Choroid plexus epithelial cell (primary cell): ENCODE results near the gene OR10V1.

Source experiments
- DNase-seq: peaks from one replicate; pipeline ENCODE4 v3.0.0-alpha.2; 2010; ENCODE audit warnings: low read depth
- H3K4me3 ChIP-seq: 2 replicates; pipeline ENCODE4 v1.5.1; 2011; ENCODE audit warnings: low read depth, mild to moderate bottlenecking, control low read depth, low read length, moderate library complexity
- TF ChIP-seq, protein P1 (sequence below): conservative IDR thresholded peaks from 2 replicates; pipeline ENCODE4 v1.5.1; 2011; ENCODE audit warnings: low read depth, mild to moderate bottlenecking, control low read depth, inconsistent platforms, low read length, moderate library complexity

OR10V1 gene, protein sequence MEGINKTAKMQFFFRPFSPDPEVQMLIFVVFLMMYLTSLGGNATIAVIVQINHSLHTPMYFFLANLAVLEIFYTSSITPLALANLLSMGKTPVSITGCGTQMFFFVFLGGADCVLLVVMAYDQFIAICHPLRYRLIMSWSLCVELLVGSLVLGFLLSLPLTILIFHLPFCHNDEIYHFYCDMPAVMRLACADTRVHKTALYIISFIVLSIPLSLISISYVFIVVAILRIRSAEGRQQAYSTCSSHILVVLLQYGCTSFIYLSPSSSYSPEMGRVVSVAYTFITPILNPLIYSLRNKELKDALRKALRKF

DNA sequence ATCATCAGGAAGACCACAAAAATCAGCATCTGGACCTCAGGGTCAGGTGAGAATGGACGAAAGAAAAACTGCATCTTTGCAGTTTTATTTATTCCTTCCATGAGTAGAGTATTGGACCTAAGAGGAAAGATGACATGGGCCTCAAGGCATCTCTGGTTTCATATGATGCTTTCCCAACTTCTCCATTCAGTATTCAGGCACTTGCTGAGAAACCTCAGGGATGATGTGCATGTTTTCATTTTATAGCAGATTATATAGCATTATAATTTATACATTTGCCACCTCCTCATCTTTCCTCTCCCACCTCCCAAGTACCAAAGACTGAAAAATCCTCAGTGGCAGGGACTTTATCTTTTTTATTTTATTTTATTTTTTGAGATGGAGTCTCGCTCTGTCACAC lies at the start of gene OR10V1:
TSS of gene OR10V1 (minus strand) at position 101 of the 400 bp plus-strand sequence. CDS start at position 101, 0 bp downstream.
- TF ChIP-seq, protein P1, sequence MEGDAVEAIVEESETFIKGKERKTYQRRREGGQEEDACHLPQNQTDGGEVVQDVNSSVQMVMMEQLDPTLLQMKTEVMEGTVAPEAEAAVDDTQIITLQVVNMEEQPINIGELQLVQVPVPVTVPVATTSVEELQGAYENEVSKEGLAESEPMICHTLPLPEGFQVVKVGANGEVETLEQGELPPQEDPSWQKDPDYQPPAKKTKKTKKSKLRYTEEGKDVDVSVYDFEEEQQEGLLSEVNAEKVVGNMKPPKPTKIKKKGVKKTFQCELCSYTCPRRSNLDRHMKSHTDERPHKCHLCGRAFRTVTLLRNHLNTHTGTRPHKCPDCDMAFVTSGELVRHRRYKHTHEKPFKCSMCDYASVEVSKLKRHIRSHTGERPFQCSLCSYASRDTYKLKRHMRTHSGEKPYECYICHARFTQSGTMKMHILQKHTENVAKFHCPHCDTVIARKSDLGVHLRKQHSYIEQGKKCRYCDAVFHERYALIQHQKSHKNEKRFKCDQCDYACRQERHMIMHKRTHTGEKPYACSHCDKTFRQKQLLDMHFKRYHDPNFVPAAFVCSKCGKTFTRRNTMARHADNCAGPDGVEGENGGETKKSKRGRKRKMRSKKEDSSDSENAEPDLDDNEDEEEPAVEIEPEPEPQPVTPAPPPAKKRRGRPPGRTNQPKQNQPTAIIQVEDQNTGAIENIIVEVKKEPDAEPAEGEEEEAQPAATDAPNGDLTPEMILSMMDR = no peak
- no peak for DNase-seq
- no peak within 1 kb of the TSS for H3K4me3 ChIP-seq

DNA sequence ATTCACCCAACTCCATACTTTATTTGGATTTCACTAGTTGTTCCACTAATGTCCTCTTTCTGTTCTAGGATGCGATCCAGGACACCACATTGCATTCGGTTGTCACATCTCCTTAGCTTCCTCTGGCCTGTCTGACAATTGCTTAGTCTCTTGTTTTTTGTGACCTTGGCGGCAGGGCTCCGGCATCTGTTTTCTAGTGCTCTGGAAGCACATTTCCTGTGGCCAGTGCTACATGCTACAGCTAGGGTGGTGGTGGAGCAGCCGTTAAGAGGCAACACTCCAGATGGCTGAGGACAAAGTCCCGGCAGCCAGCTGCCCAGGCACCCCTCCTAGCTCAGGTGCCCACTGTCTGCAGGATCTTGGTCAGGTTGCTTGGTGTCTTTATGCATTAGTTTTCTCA lies 48.3 kb upstream of the OR10V1 start:
- TF ChIP-seq, protein P1 = no peak
- H3K4me3 ChIP-seq = no peak overlapping the region
- no peak for DNase-seq

DNA sequence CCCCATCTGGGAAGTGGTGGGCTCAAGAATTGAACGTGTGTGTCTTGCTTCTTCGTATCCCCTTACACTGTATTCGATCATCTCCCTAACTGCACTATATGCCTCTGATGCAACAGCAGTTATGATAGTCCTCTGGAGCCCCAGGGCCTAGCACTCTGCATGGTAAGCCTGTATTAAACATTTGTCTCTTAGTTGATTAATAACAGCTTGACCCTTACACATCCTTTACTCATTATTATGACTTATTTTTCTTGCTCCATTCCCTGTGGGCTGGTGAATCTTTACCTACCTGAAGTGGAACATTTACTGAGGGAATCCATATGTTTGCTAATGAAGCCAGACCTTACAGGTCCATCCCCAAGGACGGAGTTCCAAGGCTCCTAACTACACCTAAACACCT lies 47.1 kb upstream of the OR10V1 start:
- DNase-seq = no peak
- no peak overlapping the region for H3K4me3 ChIP-seq
- TF ChIP-seq, protein P1 = no peak

DNA sequence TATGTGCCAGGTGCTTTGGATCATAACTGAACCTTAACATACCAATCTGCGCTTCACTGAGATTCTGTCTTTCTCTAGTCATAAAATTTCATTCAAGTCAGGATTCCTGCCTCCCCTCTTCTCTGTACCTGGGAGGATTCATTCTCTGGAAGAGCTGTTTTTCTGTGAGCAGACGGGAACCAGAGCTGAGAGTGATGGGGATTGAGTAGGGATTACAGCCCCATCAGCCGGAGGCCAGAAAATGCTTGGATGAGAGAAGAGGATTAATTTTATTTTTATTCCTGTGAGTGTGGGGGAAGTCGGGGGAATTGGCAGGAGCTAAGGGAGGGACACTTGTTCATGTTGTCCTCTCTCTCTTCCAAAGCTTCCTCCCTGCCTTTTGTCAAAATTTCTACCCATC lies 46.3 kb upstream of the OR10V1 start:
- TF ChIP-seq, protein P1 = no peak
- DNase-seq = no peak
- H3K4me3 ChIP-seq = no peak overlapping the region

DNA sequence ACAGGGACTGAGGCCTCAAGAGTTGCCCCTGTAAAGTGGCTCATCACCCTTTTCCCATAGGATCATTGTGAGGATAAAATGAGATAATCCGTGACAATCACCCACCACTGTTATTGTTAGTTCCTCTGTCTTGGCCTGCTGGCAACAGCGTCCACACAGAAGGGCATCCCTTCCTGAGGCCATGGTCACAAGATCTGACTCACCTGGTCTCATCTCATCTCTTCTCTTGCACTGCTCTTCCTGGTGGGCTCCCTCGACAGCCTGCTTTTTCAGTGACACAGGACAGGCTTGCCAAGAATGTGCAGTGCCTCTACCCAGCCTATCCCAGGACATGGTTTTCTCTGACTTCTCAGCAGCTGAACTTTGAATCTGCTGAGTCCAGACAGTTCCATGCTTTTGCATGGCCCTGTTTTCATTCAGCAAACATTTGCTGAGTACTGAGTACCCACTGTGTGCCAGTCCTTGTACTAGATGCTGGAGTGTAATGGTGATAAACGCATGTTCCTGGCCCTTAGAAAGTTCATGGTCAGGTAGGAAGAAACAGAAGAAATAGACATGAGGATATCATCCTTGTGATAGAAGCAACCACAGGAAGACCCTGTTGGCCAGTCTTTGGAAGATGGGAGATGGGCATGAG lies 44.9 kb upstream of the OR10V1 start:
- H3K4me3 ChIP-seq = no peak overlapping the region
- TF ChIP-seq, protein P1 = no peak
- no peak for DNase-seq

DNA sequence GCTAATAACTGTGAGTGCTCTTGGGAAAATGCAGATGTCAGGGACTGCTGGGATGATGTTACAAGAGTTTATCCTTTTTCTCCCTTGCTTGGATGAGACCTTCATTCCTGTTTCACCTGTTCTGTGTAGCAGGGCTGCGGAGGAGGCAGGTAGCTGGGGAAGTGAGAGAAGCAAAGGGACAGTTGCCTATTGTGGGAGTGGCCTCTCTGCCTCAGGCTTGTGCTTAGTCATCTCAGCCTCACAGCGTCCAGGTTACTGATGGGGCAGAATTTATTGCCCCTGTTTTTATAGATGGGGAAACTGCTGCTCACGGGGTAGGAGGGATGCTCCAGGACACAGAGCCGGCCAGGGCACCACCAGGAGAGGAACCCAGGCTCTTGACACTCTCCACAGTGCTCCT lies 43.2 kb upstream of the OR10V1 start:
- peak; percentile 29 for DNase-seq
- H3K4me3 ChIP-seq = peak overlapping the region; percentile 0

More for the DNA sequence above, 43.2 kb upstream of the OR10V1 start:
- TF ChIP-seq, protein P1 = no peak
